H1 (cell line): Measurements from ENCODE around the gene PLA2G4D. TPM values are rescaled to one million over a fixed set of nuclear protein-coding genes. Genes with fewer than 3 reads are reported as not detected.

Source experiments
- CTCF ChIA-PET: fragments of 300-600 bp; sonication (Branson Sonifier 250); formaldehyde crosslinking; loops from one replicate; lab custom pipeline; 2021; ENCODE audit not compliant: partially characterized antibody; lab: Charles Lee
- POLR2A ChIA-PET: fragments of 300-600 bp; sonication (Branson Sonifier 250); formaldehyde crosslinking; loops from one replicate; lab custom pipeline; 2021; ENCODE audit warnings: inconsistent platforms; ENCODE audit not compliant: partially characterized antibody; lab: Charles Lee
- DNase-seq, 2 experiments: peaks; one replicate each; pipeline versions ENCODE4 v3.0.0 to v3.0.0-alpha.2; 2010 to 2022; ENCODE audit warnings: low spot score in 2 of 2, low read depth in 1 of 2, mixed read lengths in 1 of 2
- FAIRE-seq: peaks from 2 replicates; lab custom pipeline; 2011; peaks lifted over from hg19 to GRCh38; lab: Jason Lieb, UNC
- H2AFZ ChIP-seq: 2 replicates; pipeline ENCODE4 v1.8.1; 2012; ENCODE audit warnings: low read length, inconsistent platforms
- H2AK5ac ChIP-seq: 2 replicates; pipeline ENCODE4 v1.6.1; 2013; ENCODE audit warnings: low read depth, low read length
- H2BK120ac ChIP-seq: replicated peaks from 2 replicates; pipeline ENCODE3; 2013; ENCODE audit warnings: low read depth, low read length, inconsistent platforms
- H2BK12ac ChIP-seq: 2 replicates; pipeline ENCODE4 v1.6.1; 2013; ENCODE audit warnings: low read depth, low read length
- H2BK15ac ChIP-seq: 2 replicates; pipeline ENCODE4 v1.6.1; 2013; ENCODE audit warnings: low read length
- H2BK20ac ChIP-seq: 2 replicates; pipeline ENCODE4 v1.6.1; 2013; ENCODE audit warnings: low read length
- H2BK5ac ChIP-seq: 2 replicates; pipeline ENCODE4 v1.6.1; 2013; ENCODE audit warnings: low read depth, low read length
- H3K14ac ChIP-seq: 2 replicates; pipeline ENCODE4 v1.6.1; 2013; ENCODE audit warnings: inconsistent platforms; ENCODE audit not compliant: insufficient read length
- H3K18ac ChIP-seq: 2 replicates; pipeline ENCODE4 v1.6.1; 2013; ENCODE audit warnings: low read length; ENCODE audit errors: extremely low read depth
- H3K23ac ChIP-seq: 2 replicates; pipeline ENCODE4 v1.6.1; 2013; ENCODE audit warnings: inconsistent platforms; ENCODE audit not compliant: insufficient read length
- H3K23me2 ChIP-seq: 2 replicates; pipeline ENCODE4 v1.6.1; 2013; ENCODE audit warnings: low read depth, low read length
- H3K27ac ChIP-seq: 2 replicates; pipeline ENCODE4 v1.6.1; 2011; ENCODE audit warnings: low read depth, low read length, inconsistent platforms
- H3K27me3 ChIP-seq, 4 experiments: replicated peaks in 1 of 4; 1 replicate in 1 of 4; 2 replicates in 3 of 4; pipeline versions ENCODE4 v1.6.1 to v1.8.1; 2011 to 2013; ENCODE audit warnings: low read length in 3 of 4, mild to moderate bottlenecking in 3 of 4, inconsistent platforms in 2 of 4, mixed read lengths in 2 of 4, moderate library complexity in 1 of 4; ENCODE audit not compliant: control insufficient read depth in 3 of 4, insufficient read depth in 3 of 4; ENCODE audit errors: extremely low read depth in 1 of 4
- H3K36me3 ChIP-seq, 4 experiments: 2 replicates each; pipeline versions ENCODE4 v1.6.1 to v1.8.1; 2011 to 2013; ENCODE audit warnings: mild to moderate bottlenecking in 4 of 4, low read length in 3 of 4, moderate library complexity in 2 of 4, control low read depth in 1 of 4, inconsistent platforms in 1 of 4; ENCODE audit not compliant: insufficient read depth in 4 of 4, control insufficient read depth in 2 of 4
- H3K4ac ChIP-seq: replicated peaks from 2 replicates; pipeline ENCODE3; 2013; ENCODE audit warnings: low read length, low read depth, mixed read lengths, inconsistent platforms; ENCODE audit not compliant: insufficient read length
- H3K4me1 ChIP-seq, 4 experiments: replicated peaks in 1 of 4; 1 replicate in 1 of 4; 2 replicates in 3 of 4; pipeline versions ENCODE4 v1.6.1 to v1.8.1; 2011 to 2013; ENCODE audit warnings: low read length in 3 of 4, inconsistent platforms in 2 of 4, mixed read lengths in 1 of 4; ENCODE audit not compliant: insufficient read depth in 4 of 4, control insufficient read depth in 3 of 4
- H3K4me2 ChIP-seq, 2 experiments: 2 replicates each; pipeline versions ENCODE4 v1.6.1 to v1.8.1; 2011 to 2013; ENCODE audit warnings: low read depth in 2 of 2, low read length in 2 of 2, control low read depth in 1 of 2, inconsistent platforms in 1 of 2, mild to moderate bottlenecking in 1 of 2; ENCODE audit not compliant: insufficient read depth in 1 of 2
- H3K4me3 ChIP-seq, 4 experiments: fragments of 200-600, 300-600 bp in 1 of 4; sonication (generic), shearing (Covaris generic), sonication (Bioruptor Twin) in 1 of 4; 2 replicates each; pipeline versions ENCODE4 v1.5.1 to v1.8.1; 2011 to 2016; ENCODE audit warnings: low read length in 4 of 4, low read depth in 3 of 4, control low read depth in 2 of 4, inconsistent platforms in 2 of 4, mild to moderate bottlenecking in 2 of 4, mixed read lengths in 1 of 4, moderate library complexity in 1 of 4; ENCODE audit not compliant: insufficient read depth in 2 of 4; ENCODE audit errors: extremely low read depth in 1 of 4
- H3K56ac ChIP-seq: replicated peaks from 2 replicates; pipeline ENCODE3; 2013; ENCODE audit warnings: low read depth, mild to moderate bottlenecking, mixed read lengths, low read length, inconsistent platforms; ENCODE audit not compliant: insufficient read length
- H3K79me1 ChIP-seq: 2 replicates; pipeline ENCODE4 v1.6.1; 2013; ENCODE audit warnings: low read depth, low read length, control low read depth
- H3K79me2 ChIP-seq, 2 experiments: 2 replicates each; pipeline versions ENCODE4 v1.6.1 to v1.8.1; 2012 to 2013; ENCODE audit warnings: low read length in 2 of 2, mild to moderate bottlenecking in 2 of 2, inconsistent platforms in 1 of 2; ENCODE audit not compliant: insufficient read depth in 2 of 2, control insufficient read depth in 1 of 2
- H3K9ac ChIP-seq, 4 experiments: replicated peaks in 1 of 4; 1 replicate in 1 of 4; 2 replicates in 3 of 4; pipeline versions ENCODE4 v1.6.1 to v1.8.1; 2011 to 2013; ENCODE audit warnings: low read depth in 3 of 4, low read length in 3 of 4, control low read depth in 2 of 4, mild to moderate bottlenecking in 2 of 4, moderate library complexity in 2 of 4, inconsistent platforms in 1 of 4; ENCODE audit errors: extremely low read depth in 1 of 4
- H3K9me3 ChIP-seq, 2 experiments: 2 replicates each; pipeline versions ENCODE4 v1.6.1 to v1.8.1; 2012 to 2013; ENCODE audit warnings: mild to moderate bottlenecking in 2 of 2, moderate library complexity in 2 of 2, control low read depth in 1 of 2, inconsistent platforms in 1 of 2, low read depth in 1 of 2, low read length in 1 of 2, mixed read lengths in 1 of 2; ENCODE audit not compliant: insufficient read depth in 2 of 2
- H4K20me1 ChIP-seq, 2 experiments: replicated peaks in 1 of 2; 2 replicates each; pipeline versions ENCODE3 to v1.8.1; 2011 to 2013; ENCODE audit warnings: inconsistent platforms in 2 of 2, low read length in 2 of 2, mild to moderate bottlenecking in 1 of 2; ENCODE audit not compliant: insufficient read depth in 2 of 2, control insufficient read depth in 1 of 2
- H4K5ac ChIP-seq: 2 replicates; pipeline ENCODE4 v1.6.1; 2013; ENCODE audit warnings: low read length, low read depth, mixed read lengths, inconsistent platforms; ENCODE audit not compliant: insufficient read length
- H4K8ac ChIP-seq: 2 replicates; pipeline ENCODE4 v1.8.0; 2013; ENCODE audit warnings: mild to moderate bottlenecking, moderate library complexity, low read length, inconsistent platforms; ENCODE audit not compliant: insufficient read depth; ENCODE audit errors: extremely low read depth
- H4K91ac ChIP-seq: replicated peaks from 2 replicates; pipeline ENCODE3; 2013; ENCODE audit warnings: low read length, mixed read lengths, inconsistent platforms; ENCODE audit not compliant: insufficient read length
- BRCA1 ChIP-seq: IDR thresholded peaks from 2 replicates; pipeline ENCODE4 v1.6.1; 2012; ENCODE audit warnings: low read depth, low read length, improper control_type of control experiment
- CBX5 ChIP-seq: fragments of 300-800, 300-1000 bp; sonication (generic); IDR thresholded peaks from 2 replicates; pipeline ENCODE4 v1.7.1; 2016; ENCODE audit warnings: antibody characterized with exemption, low read length, low read depth
- CHD2 ChIP-seq: IDR thresholded peaks from 2 replicates; pipeline ENCODE4 v1.6.1; 2012; ENCODE audit warnings: low read length, improper control_type of control experiment
- EP300 ChIP-seq, 2 experiments: IDR thresholded peaks; 1 replicate in 1 of 2; 2 replicates in 1 of 2; pipeline ENCODE4 v1.6.1; 2011 to 2012; ENCODE audit warnings: low read depth in 2 of 2, low read length in 2 of 2, mild to moderate bottlenecking in 2 of 2, borderline replicate concordance in 1 of 2, inconsistent platforms in 1 of 2, moderate library complexity in 1 of 2
- GABPA ChIP-seq: IDR thresholded peaks from 2 replicates; pipeline ENCODE4 v1.6.1; 2011; ENCODE audit warnings: mild to moderate bottlenecking, low read length, moderate library complexity, borderline replicate concordance; ENCODE audit not compliant: insufficient read depth
- JUN ChIP-seq: IDR thresholded peaks from 2 replicates; pipeline ENCODE4 v1.6.1; 2011; ENCODE audit warnings: low read depth, mild to moderate bottlenecking, improper control_type of control experiment, low read length
- NRF1 ChIP-seq: IDR thresholded peaks from 2 replicates; pipeline ENCODE4 v1.6.1; 2011; ENCODE audit warnings: mild to moderate bottlenecking, low read depth, low read length, improper control_type of control experiment
- RXRA ChIP-seq: IDR thresholded peaks from 2 replicates; pipeline ENCODE4 v1.6.1; 2011; ENCODE audit warnings: low read depth, mild to moderate bottlenecking, low read length, moderate library complexity; ENCODE audit not compliant: insufficient read depth
- WGBS, 2 experiments: shearing (Covaris generic) in 1 of 2; methylation state at CpG; one replicate each; pipeline versions ENCODE4 v1.1.6 to v1.1.7; 2013 to 2015; ENCODE audit warnings: low lambda C conversion rate in 2 of 2, mixed read lengths in 2 of 2, inconsistent platforms in 1 of 2, low coverage in 1 of 2, missing lambda C conversion rate in 1 of 2; ENCODE audit not compliant: insufficient replicate concordance in 2 of 2, insufficient coverage in 1 of 2, insufficient read length in 1 of 2; ENCODE audit errors: extremely low coverage in 1 of 2, missing lambda C conversion rate in 1 of 2; 5-methylcytosine and 5-hydroxymethylcytosine counted together
- polyA plus RNA-seq, 7 experiments: library from polyadenylated mRNA; depleted of rRNA in 3 of 7; stranded (reverse) in 5 of 7; unstranded in 2 of 7; fragments of >200 nt in 5 of 7; fragments of 200-250 nt in 2 of 7; gene quantifications; 1 replicate in 5 of 7; 2 replicates in 1 of 7; 4 replicates in 1 of 7; pipeline versions ENCODE4 v1.2.1 to v1.2.3, GENCODE V29; 2011 to 2013; ENCODE audit warnings: missing spikeins in 2 of 7, mixed read lengths in 2 of 7
- total RNA-seq: library from RNA; stranded (reverse); fragmentation: NEBNext Ultra II Directional; extraction: Animal tissue kit (Norgen Biotek cat#: 25700); gene quantifications from 2 replicates; pipeline ENCODE4 v1.2.1, GENCODE V29; 2021
- TF ChIP-seq, protein P1 (sequence below): IDR thresholded peaks from 2 replicates; pipeline ENCODE4 v1.6.1; 2012; ENCODE audit warnings: inconsistent platforms
- TF ChIP-seq, protein P2 (sequence below), 3 experiments: IDR thresholded peaks; 1 replicate in 2 of 3; 2 replicates in 1 of 3; pipeline versions ENCODE4 v1.5.1 to v1.6.1; 2011; ENCODE audit warnings: low read length in 3 of 3, mild to moderate bottlenecking in 3 of 3, inconsistent platforms in 2 of 3, low read depth in 1 of 3, moderate library complexity in 1 of 3; ENCODE audit not compliant: insufficient read depth in 1 of 3; ENCODE audit errors: control extremely low read depth in 1 of 3

The PLA2G4D gene
- total and polyA plus RNA-seq, 2 of the 8 experiments (the other 6 are each of a cell fraction or from before 2014, with no cell fraction given) = 0.07 to 0.18 TPM

DNA sequence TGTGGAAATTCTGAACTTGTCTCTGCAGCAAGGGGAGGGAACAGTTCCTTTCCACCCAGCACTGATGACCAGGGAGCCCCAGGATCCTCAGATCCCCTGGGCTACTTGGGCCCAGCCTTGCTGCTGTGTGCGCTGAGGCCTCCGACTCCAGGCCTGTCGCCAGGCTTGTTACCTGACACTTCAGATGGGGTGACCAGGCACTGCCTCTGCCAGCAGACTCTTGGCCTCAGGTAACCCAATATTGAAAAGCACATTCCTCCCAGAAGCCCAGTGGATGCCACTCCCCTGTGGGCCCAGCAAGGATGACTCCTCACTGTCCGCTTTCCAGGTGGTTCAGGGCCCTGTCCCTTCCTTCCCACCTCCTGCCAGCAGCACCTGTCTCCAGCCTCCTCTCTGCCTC lies 70.1 kb downstream of the PLA2G4D start:
- CTCF ChIA-PET = interaction anchor here (0.6 to 1.5 kb wide), 2 partner anchors 33 to 582 kb away, joined by 3 to 4 read pairs; no protein-coding TSS in a partner anchor
- no peaks in the 10 kb centered on the region for H3K79me1 ChIP-seq

More for the DNA sequence above, 70.1 kb downstream of the PLA2G4D start:
- H3K9ac ChIP-seq = no peak overlapping the region
- no peak overlapping the region for H3K27ac ChIP-seq
- peaks cover 31 to 39% of the 10 kb centered on the region in 2 experiments for H3K9me3 ChIP-seq
- no peak overlapping the region for H4K91ac ChIP-seq
- no peaks in the 10 kb centered on the region for H3K79me2 ChIP-seq
- DNase-seq (no peak), FAIRE-seq (no peak)
- no peak overlapping the region for H3K4ac ChIP-seq
- H2BK120ac ChIP-seq = no peak overlapping the region
- no peak overlapping the region for H2BK20ac ChIP-seq
- POLR2A ChIA-PET = no interaction called here
- no peaks in the 10 kb centered on the region for H3K23me2 ChIP-seq
- H4K20me1 ChIP-seq = no peaks in the 10 kb centered on the region
- no peak overlapping the region for H4K8ac ChIP-seq
- H4K5ac ChIP-seq = no peak overlapping the region
- H2AK5ac ChIP-seq = no peak overlapping the region
- no peak overlapping the region for H3K4me2 ChIP-seq
- no peaks in the 10 kb centered on the region for H3K27me3 ChIP-seq
- H2BK12ac ChIP-seq = no peak overlapping the region
- no peaks in the 10 kb centered on the region for H3K4me1 ChIP-seq
- H2BK5ac ChIP-seq = no peak overlapping the region
- H3K23ac ChIP-seq = no peak overlapping the region
- no peak overlapping the region for H3K56ac ChIP-seq
- no peak overlapping the region for H3K4me3 ChIP-seq
- no peak overlapping the region for H3K18ac ChIP-seq
- TF ChIP-seq, protein P1, sequence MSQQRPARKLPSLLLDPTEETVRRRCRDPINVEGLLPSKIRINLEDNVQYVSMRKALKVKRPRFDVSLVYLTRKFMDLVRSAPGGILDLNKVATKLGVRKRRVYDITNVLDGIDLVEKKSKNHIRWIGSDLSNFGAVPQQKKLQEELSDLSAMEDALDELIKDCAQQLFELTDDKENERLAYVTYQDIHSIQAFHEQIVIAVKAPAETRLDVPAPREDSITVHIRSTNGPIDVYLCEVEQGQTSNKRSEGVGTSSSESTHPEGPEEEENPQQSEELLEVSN = no peak
- TF ChIP-seq JUN = no peak
- no peak for TF ChIP-seq GABPA
- TF ChIP-seq EP300 (IDR thresholded peaks at IDR 0.05; ENCODE audit: borderline replicate concordance in 1 of 2, low read depth in 2 of 2, low read length in 2 of 2) = no peak
- TF ChIP-seq, protein P2, sequence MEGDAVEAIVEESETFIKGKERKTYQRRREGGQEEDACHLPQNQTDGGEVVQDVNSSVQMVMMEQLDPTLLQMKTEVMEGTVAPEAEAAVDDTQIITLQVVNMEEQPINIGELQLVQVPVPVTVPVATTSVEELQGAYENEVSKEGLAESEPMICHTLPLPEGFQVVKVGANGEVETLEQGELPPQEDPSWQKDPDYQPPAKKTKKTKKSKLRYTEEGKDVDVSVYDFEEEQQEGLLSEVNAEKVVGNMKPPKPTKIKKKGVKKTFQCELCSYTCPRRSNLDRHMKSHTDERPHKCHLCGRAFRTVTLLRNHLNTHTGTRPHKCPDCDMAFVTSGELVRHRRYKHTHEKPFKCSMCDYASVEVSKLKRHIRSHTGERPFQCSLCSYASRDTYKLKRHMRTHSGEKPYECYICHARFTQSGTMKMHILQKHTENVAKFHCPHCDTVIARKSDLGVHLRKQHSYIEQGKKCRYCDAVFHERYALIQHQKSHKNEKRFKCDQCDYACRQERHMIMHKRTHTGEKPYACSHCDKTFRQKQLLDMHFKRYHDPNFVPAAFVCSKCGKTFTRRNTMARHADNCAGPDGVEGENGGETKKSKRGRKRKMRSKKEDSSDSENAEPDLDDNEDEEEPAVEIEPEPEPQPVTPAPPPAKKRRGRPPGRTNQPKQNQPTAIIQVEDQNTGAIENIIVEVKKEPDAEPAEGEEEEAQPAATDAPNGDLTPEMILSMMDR (IDR thresholded peaks at IDR 0.05; ENCODE audit: control extremely low read depth in 1 of 3, insufficient read depth in 1 of 3, low read depth in 1 of 3, low read length in 3 of 3) = no peak
- no peak for TF ChIP-seq BRCA1
- TF ChIP-seq NRF1 = no peak
- no peak for TF ChIP-seq CBX5
- TF ChIP-seq RXRA = no peak
- TF ChIP-seq CHD2 = no peak
- TF ChIP-seq, all 59 proteins: peak for 0
- no peak overlapping the region for H3K14ac ChIP-seq
- no peaks in the 10 kb centered on the region for H3K36me3 ChIP-seq
- 56% methylated on average over 3 of the region's 4 CpGs; no CpG with 5 or more reads in 1 of the 2 experiments for WGBS, 2 experiments
- no peak overlapping the region for H2AFZ ChIP-seq
- no peak overlapping the region for H2BK15ac ChIP-seq
